ENCODE measurements around the gene SLMAP. TPM values are rescaled to one million over a fixed set of nuclear protein-coding genes. Genes with fewer than 3 reads are reported as not detected.

Gene SLMAP
- total RNA-seq, 4 donors from 2014 or later: 49.4 to 89.1 (median 61.3) TPM

DNA sequence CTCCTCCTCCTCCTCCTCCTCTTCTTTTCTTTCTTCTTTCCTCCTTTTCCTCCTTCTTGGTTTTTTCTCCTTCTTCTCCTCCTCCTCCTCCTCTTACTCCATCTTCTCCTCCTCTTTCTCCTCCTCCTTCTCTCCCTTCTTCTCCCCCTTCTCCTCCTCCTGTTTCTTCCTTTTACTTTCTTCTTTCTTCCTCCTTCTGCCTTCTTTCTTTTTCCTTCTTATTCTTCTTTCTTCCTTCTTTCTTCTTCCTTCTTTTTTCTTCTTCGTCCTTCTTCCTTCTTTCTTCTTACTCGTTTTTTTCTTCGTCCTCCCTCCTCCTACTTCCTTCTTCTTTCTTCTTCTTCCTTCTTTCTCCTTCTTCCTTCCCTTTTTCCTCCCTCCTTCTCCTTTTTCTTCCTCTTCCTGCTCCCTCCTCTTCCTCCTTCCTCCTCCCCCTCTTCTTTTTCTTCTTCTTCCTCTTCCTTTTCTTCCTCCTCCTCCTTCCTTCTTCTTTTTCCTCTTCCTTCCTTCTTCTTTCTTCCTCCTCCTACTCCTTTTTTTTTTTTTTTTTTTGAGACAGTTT, 92.1 kb downstream of the SLMAP start:
- Histone ChIP-seq H3K36me3 (peaks cover 14% of the 10 kb centered on the region), H3K27ac (no peak overlapping the region), H3K27me3 (no peaks in the 10 kb centered on the region), H3K4me3 (no peak overlapping the region), H3K9me3 (no peaks in the 10 kb centered on the region), H3K4me1 (no peaks in the 10 kb centered on the region)
- no peak for TF ChIP-seq POLR2A (IDR thresholded peaks at IDR 0.05)
- TF ChIP-seq, protein P1, sequence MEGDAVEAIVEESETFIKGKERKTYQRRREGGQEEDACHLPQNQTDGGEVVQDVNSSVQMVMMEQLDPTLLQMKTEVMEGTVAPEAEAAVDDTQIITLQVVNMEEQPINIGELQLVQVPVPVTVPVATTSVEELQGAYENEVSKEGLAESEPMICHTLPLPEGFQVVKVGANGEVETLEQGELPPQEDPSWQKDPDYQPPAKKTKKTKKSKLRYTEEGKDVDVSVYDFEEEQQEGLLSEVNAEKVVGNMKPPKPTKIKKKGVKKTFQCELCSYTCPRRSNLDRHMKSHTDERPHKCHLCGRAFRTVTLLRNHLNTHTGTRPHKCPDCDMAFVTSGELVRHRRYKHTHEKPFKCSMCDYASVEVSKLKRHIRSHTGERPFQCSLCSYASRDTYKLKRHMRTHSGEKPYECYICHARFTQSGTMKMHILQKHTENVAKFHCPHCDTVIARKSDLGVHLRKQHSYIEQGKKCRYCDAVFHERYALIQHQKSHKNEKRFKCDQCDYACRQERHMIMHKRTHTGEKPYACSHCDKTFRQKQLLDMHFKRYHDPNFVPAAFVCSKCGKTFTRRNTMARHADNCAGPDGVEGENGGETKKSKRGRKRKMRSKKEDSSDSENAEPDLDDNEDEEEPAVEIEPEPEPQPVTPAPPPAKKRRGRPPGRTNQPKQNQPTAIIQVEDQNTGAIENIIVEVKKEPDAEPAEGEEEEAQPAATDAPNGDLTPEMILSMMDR (IDR thresholded peaks at IDR 0.05): no peak
- TF ChIP-seq POLR2AphosphoS5 (IDR thresholded peaks at IDR 0.05): no peak
- TF ChIP-seq EP300 (IDR thresholded peaks at IDR 0.05): no peak
- DNase-seq (ENCODE audit: low spot score in 2 of 2): no peak
- WGBS: 94% methylated on average over 3 of the region's 3 CpGs

DNA sequence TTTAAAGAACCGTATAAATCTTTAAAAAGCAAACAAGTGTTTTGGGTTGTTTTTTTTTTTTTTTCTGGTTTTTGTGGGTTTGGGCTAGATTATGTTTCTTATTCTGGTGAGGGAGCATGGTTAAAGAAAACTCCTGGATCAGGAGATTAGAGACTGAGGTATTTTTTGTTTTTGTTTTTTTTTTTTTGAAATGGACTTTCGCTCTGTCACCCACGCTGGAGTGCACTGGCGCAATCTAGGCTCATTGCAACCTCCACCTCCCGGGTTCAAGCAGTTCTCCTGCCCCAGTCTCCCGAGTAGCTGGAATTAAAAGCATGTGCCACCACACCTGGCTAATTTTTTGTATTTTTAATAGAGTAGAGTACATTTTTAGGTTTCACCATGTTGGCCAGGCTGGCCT, 95.2 kb downstream of the SLMAP start:
- TF ChIP-seq EP300 (IDR thresholded peaks at IDR 0.05) (no peak), POLR2AphosphoS5 (IDR thresholded peaks at IDR 0.05) (no peak), POLR2A (IDR thresholded peaks at IDR 0.05) (no peak)
- TF ChIP-seq, protein P1 (IDR thresholded peaks at IDR 0.05): no peak
- 95% methylated on average over 6 of the region's 6 CpGs for WGBS
- no peaks in the 10 kb centered on the region for H3K27me3 ChIP-seq

DNA sequence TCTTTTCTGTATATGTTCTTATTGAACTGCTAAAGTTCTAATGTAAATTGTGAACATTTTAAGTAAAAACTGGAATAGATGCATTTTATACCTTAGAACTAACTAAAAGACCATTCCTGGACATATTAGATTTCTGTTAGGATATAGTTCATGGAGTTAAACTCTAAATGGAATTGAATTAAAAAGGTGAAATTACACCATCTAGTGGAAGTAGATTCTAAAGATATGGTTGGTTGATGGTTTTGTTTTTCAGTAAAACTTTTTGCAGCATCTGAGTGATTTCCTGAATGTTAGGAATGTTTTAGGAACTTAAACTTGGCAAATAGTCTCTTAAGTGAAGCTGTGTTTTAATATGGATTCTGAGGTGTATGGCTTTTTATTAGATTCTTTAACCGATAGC, 96.8 kb downstream of the SLMAP start:
- H3K27ac ChIP-seq: no peak overlapping the region
- 95% methylated on average over 1 of the region's 1 CpG for WGBS

More for the DNA sequence above, 95.2 kb downstream of the SLMAP start:
- Histone ChIP-seq H3K9me3 (no peaks in the 10 kb centered on the region), H3K27ac (no peak overlapping the region), H3K36me3 (peaks cover 13% of the 10 kb centered on the region), H3K4me1 (no peaks in the 10 kb centered on the region), H3K4me3 (no peak overlapping the region)
- no peak for DNase-seq (ENCODE audit: low spot score in 2 of 2)

DNA sequence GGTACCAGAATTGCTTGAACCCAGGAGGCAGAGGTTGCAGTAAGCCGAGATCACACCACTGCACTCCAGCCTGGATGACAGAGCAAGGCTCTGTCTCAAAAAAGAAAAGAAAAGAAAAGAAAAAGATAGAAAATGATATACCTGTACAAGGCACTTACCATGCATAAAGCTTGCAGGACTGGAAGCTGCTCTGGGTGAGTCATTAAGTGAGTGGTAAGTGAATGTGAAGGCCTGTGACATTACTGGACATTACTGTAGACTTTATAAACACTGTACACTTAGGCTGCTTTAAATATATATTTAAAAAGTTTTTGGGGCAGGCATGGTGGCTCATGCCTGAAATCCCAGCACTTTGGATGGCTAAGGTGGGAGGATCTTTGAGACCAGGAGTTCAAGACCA, 99.2 kb downstream of the SLMAP start:
- WGBS: 86% methylated on average over 1 of the region's 1 CpG
- H3K4me3 ChIP-seq: no peak overlapping the region
- no peak overlapping the region for H3K27ac ChIP-seq
- H3K4me1 ChIP-seq: no peaks in the 10 kb centered on the region
- TF ChIP-seq EP300 (IDR thresholded peaks at IDR 0.05): no peak
- TF ChIP-seq POLR2AphosphoS5 (IDR thresholded peaks at IDR 0.05): no peak
- TF ChIP-seq, protein P1 (IDR thresholded peaks at IDR 0.05): no peak
- no peak for TF ChIP-seq POLR2A (IDR thresholded peaks at IDR 0.05)
- no peaks in the 10 kb centered on the region for H3K27me3 ChIP-seq
- DNase-seq (ENCODE audit: low spot score in 2 of 2): no peak
- peaks cover 22% of the 10 kb centered on the region for H3K36me3 ChIP-seq
- no peaks in the 10 kb centered on the region for H3K9me3 ChIP-seq

More for the DNA sequence above, 96.8 kb downstream of the SLMAP start:
- peaks cover 15% of the 10 kb centered on the region for H3K36me3 ChIP-seq
- TF ChIP-seq POLR2AphosphoS5 (IDR thresholded peaks at IDR 0.05) (no peak), POLR2A (IDR thresholded peaks at IDR 0.05) (no peak), EP300 (IDR thresholded peaks at IDR 0.05) (no peak)
- TF ChIP-seq, protein P1 (IDR thresholded peaks at IDR 0.05): no peak
- H3K9me3 ChIP-seq: no peaks in the 10 kb centered on the region
- DNase-seq (ENCODE audit: low spot score in 2 of 2): no peak
- no peaks in the 10 kb centered on the region for H3K4me1 ChIP-seq
- no peaks in the 10 kb centered on the region for H3K27me3 ChIP-seq
- no peak overlapping the region for H3K4me3 ChIP-seq

DNA sequence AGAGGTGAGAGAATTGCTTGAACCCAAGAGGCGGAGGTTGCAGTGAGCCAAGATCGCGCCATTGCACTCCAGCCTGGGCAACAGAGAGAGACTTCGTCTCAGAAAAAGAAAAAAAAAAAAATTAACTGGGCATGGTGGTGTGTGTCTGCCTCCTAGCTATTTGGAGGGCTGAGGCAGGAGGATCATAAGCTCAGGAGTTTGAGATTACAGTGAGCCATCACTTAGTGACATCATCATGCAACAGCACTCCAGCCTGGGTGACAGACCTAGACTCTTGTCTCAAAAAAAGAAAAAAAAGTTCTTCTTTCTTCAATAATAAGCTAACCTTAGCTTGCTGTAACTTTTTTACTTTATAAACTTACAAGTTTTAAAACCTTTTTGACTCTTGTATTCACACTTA, 99.8 kb downstream of the SLMAP start:
- no peak for TF ChIP-seq EP300 (IDR thresholded peaks at IDR 0.05)
- TF ChIP-seq, protein P1 (IDR thresholded peaks at IDR 0.05): no peak
- TF ChIP-seq POLR2A (IDR thresholded peaks at IDR 0.05): no peak
- no peak for TF ChIP-seq POLR2AphosphoS5 (IDR thresholded peaks at IDR 0.05)
- H3K9me3 ChIP-seq: no peaks in the 10 kb centered on the region
- H3K36me3 ChIP-seq: peaks cover 25% of the 10 kb centered on the region
- H3K4me3 ChIP-seq: no peak overlapping the region
- DNase-seq (ENCODE audit: low spot score in 2 of 2): no peak
- H3K27me3 ChIP-seq: no peaks in the 10 kb centered on the region
- no peaks in the 10 kb centered on the region for H3K4me1 ChIP-seq
- WGBS: 91% methylated on average over 4 of the region's 4 CpGs
- no peak overlapping the region for H3K27ac ChIP-seq

Measured in suprapubic skin (tissue), 4 donors.